GM19043 (cell line): ENCODE data around the gene NHEJ1.

Source experiments
- ATAC-seq: cut with Tn5 transposase; IDR thresholded peaks from one replicate; pipeline ENCODE4 v1.9.1; 2021; ENCODE audit warnings: low read depth; ENCODE audit not compliant: unreplicated experiment

The NHEJ1 gene

GRCh38 chr2:219124381-219125110 lies 36.1 kb downstream of the NHEJ1 start:
- no peak for ATAC-seq

GRCh38 chr2:219123356-219124135 lies 37.1 kb downstream of the NHEJ1 start:
- no peak for ATAC-seq

DNA sequence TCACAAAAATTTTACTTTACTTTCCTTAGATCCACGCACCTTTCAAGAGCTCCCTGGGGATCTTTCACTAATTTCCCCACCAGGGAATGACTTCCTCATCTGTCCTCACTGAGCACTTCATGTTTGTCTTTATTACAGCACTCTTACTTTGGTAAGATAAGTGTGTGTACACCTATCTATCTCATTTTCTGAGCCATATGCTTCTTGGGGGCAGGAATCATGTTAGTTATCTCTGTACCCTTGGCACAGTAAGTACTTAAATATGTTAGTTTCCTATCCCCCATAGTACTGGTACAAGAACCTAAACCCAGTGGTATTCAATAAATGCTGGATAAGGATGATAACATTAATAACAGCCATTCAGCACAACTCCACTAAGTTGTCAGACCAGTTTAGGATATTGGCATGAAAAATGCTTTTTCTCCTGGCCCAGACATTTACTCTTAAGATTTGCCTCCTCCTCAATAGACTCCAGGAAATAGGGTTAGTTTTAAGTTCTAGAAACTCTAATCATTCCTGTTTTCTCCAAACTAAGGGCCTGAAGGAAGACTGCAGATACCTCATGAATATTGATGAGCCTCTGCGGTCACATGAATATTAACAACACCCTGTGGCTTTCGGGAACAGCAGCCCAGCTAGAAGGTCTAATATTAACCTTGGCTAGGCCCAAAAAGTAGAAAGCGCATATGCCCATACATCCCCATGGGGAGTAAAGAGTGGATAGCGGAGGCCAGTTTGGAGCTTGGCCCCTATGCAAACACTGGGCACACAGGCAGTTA lies 38.2 kb downstream of the NHEJ1 start:
- ATAC-seq = no peak

DNA sequence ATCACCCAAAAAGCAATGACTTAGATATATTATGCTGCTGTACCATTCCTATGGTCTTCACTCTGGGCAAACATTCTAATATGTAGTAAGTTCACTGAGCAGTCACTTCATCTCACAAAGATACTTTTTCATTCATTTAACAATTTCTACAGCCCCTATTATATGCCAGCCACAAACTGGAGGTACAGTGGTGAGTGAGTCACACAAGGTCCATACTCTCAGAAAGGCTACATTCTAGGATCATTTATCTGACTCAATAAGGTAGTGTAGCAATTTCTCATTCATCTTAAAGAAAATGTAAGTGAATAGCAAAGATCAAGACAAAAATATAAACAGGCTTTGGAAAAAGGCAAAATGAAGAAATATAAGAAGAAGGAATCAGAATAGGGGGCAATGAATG lies 40.5 kb downstream of the NHEJ1 start:
- no peak for ATAC-seq

DNA sequence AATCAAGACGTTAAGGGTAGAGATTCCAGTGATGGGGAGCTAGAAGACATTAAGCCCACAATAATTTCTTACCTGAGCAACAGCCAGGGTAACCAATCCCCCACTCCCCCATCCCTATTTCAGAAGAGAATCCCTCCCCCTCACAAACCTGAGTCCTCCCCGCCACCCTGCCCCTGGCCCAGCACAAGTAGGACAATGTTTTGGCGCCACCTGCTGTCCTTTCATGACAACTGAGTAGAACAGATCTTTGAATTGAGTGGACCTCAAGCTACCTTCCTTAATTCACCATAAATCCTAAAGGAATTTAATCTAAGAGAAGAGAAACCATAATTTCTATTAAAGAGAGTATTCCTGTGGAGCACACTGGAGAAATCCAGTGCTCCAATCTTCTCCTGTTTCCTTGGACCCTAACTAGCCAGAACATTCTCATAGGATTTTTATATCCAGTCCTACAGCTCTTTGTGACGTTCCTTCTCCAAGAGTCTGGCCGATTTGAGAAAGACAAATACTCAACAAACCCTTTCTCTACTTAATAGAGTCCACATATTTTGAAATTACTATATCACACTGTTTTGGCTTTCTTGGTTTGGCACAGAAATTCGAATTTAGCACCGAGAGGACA lies 41.1 kb downstream of the NHEJ1 start:
- ATAC-seq = no peak

GRCh38 chr2:219118504-219118903 lies 42.1 kb downstream of the NHEJ1 start:
- no peak for ATAC-seq

GRCh38 chr2:219116776-219117646 lies 43.6 kb downstream of the NHEJ1 start:
- ATAC-seq = no peak

GRCh38 chr2:219112651-219113338 lies 47.8 kb downstream of the NHEJ1 start:
- no peak for ATAC-seq

DNA sequence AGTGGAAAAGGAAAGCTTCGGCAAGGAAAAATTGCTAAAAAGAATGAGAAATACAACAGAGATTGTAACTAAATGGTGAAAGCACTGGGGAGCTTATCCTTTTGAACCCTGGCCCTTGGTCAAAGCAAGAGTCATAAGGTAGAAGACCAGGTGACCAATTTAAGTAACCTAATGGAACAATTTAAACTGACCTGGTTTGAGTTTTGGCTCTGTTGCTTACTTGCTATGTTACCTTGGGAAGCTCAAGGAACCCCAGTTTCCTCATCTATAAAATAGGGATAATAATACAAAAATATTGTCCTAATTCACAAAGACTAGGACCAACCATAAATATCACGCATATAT lies 48.6 kb downstream of the NHEJ1 start:
- ATAC-seq = no peak

DNA sequence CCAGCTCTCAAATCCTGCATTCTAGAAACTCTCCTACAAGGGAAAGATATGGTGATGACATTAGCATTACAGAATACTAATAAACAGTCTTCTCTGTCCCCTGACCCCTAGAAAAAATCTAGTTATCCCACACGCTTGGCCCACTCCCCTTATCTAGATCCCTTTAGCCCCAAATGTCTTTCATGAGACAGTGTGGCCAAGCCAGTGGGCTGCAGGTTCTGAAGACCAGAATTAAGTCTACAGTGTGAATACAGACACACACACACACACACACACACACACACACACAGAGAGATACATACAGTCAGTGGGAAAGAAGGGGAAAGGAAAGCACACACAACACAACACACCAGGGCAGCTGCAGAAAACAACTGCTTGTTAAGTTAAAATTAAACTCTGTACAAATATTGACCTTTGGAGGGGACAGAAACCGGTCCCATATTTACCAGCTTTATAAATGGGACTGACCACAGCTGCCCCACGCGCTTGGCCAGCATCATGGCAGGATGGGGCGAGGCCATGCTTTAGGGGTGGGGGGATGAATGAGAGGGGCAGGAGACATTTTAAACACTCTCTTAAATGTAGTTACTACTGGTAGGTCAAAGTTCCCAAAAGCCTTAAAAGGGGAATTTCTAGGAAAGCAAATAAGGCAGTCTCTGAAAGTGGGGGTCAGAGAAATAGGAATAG lies 49.1 kb downstream of the NHEJ1 start:
- no peak for ATAC-seq

DNA sequence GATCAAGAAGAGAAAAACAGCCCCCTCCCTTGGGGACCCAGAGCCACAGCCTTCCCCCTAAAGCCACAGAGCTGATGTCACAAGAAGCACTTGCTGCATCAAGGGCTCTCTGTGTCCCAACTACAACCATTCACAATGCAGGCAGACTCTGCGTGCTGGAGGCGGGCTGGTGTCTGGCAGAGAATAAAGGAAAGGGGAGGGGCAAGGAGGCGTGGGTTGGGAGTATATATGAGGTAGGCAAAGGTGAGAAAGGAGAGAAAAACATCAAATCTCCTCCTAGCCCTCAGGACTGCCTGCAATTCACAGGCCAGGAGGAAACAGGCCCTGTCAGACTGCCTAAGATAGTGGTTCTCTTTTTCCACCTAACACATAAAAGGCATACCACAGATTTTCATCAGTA lies 51.1 kb downstream of the NHEJ1 start:
- ATAC-seq = no peak

DNA sequence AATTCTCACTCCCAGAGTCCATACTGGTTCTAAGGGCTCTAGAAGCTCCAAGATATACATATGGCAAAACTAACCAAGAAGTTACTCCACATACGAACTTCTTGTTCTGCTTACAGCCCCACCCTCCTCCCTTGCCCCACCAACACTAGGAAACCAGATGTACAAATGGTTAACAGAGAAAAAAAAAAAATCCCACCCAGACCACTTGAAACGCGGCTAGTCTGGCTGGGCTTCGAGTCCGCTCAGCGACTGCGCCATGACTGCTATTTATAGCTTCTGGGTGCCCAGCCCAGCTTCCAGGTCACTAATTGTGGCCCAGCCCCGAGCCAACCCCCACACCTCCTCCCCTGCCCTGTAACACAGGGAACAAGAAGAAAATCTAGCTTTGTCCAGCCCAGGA lies 52.9 kb downstream of the NHEJ1 start:
- ATAC-seq = no peak

DNA sequence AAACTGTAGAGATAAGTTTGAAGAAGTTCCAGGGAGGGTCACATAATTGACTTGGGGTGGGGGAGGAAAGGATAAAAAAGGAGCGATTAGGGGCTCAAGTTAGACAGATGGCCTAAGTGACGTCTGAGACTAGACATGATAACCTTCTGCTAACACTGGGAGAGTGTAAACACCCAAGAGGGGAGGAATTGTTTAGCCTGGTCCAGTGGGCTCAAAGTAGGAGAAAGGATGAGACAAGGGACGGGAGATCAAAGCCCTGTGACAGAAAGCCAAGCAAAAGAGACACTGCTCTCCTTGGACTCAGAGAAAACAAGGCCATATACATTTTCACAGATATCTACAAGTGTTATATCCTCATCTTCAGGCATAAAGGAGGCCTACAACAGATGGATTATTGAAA lies 54.4 kb downstream of the NHEJ1 start:
- no peak for ATAC-seq

GRCh38 chr2:219104107-219105035 lies 56.2 kb downstream of the NHEJ1 start:
- no peak for ATAC-seq

DNA sequence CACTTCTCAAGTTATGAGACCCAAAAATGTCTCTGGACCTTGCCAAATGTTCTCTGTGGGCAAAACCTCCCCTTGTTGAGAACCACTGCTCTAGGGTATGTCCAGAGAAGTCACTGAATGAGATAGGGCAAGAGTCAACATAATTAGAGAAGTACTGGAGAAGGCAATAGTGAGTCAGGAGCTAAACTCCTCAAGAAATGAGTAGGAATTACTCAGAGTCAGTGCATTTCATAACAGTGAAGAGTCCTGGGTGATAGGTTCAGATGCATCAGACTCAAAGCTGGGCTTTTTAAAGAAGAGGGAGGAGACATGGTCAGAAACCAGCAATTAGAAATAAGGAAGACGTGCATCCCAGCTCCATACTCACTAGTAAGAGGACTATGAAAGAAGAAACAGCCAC lies 61.3 kb downstream of the NHEJ1 start:
- ATAC-seq = no peak

DNA sequence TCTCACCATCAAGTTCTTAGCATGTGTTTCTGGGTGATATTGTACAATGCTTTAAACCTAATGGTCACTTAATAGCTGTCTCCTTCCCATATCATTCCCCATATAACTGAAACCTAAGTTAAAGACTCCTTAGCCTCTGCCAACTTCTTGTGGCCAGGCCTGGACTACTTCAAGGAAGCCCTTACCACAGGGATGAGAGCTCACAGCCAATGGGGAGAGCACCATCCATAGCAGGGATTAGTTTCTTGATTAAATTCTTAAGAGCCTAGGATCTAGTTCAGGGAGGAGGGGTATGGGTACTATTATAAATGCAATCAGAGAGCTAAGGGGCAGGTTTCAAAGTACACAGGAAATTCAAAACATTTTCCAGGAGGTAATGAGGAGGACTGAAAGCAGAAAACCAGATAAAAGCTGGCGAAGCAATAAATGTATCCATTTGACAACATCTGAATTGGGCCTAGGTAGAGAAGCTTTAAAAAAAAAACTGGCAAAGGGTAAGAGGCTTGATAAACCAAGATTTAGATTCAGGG lies 65.1 kb downstream of the NHEJ1 start:
- no peak for ATAC-seq

DNA sequence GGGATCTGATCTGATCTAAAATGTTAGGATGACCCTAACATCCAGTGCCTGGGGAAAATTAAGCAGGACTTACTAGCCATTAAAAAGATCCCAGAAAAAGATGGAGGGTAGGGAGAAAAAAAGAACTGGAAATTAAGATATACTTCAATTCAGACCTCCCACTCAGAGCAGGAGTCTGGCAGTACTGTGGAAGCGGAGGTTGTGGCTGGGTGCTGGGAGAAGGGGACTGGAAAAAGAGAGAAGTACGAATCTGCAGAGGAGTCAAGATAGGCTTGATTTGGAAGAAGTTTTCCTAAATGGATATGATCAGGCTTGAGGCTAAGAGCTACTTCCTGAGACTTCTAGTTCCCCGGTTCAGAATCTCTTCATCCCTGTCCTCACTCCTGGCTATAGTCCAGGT lies 66.4 kb downstream of the NHEJ1 start:
- no peak for ATAC-seq
